Measurements from ENCODE around the gene MAPK6. TPM values are rescaled to one million over a fixed set of nuclear protein-coding genes. Genes with fewer than 3 reads are reported as not detected.
A peak's percentile ranks its signal among the peaks of the same experiment; 100 is the strongest.

The MAPK6 gene
- total and polyA plus RNA-seq, 9 of the 15 experiments (the other 6 are each of a cell fraction or from before 2014, with no cell fraction given), result 28.5 to 97.1 (median 74.0) TPM

- TF ChIP-seq ZNF280A (IDR thresholded peaks at IDR 0.05; ENCODE audit: low read depth, partially characterized antibody), result no peak
- no peak for TF ChIP-seq MCM7 (IDR thresholded peaks at IDR 0.05)
- no peak for TF ChIP-seq RB1 (IDR thresholded peaks at IDR 0.05; ENCODE audit: low read depth)
- 0 out of 2 replicates have a peak, but pooled peaks have one; percentile 52 for TF ChIP-seq BCOR (IDR thresholded peaks at IDR 0.05)
- no peak for TF ChIP-seq HNRNPK (IDR thresholded peaks at IDR 0.05; ENCODE audit: low read depth, low read length, poor library complexity, severe bottlenecking)
- TF ChIP-seq ZNF395 (CRISPR knock-in tag; IDR thresholded peaks at IDR 0.05), result no peak; the same call in none of the 2 replicates
- TF ChIP-seq ATF7 (IDR thresholded peaks at IDR 0.05), result peak; percentile 59
- no peak for TF ChIP-seq CSDE1 (IDR thresholded peaks at IDR 0.05)
- TF ChIP-seq ZNF584 (CRISPR knock-in tag; IDR thresholded peaks at IDR 0.05; ENCODE audit: low read depth), result no peak
- TF ChIP-seq, protein P1, sequence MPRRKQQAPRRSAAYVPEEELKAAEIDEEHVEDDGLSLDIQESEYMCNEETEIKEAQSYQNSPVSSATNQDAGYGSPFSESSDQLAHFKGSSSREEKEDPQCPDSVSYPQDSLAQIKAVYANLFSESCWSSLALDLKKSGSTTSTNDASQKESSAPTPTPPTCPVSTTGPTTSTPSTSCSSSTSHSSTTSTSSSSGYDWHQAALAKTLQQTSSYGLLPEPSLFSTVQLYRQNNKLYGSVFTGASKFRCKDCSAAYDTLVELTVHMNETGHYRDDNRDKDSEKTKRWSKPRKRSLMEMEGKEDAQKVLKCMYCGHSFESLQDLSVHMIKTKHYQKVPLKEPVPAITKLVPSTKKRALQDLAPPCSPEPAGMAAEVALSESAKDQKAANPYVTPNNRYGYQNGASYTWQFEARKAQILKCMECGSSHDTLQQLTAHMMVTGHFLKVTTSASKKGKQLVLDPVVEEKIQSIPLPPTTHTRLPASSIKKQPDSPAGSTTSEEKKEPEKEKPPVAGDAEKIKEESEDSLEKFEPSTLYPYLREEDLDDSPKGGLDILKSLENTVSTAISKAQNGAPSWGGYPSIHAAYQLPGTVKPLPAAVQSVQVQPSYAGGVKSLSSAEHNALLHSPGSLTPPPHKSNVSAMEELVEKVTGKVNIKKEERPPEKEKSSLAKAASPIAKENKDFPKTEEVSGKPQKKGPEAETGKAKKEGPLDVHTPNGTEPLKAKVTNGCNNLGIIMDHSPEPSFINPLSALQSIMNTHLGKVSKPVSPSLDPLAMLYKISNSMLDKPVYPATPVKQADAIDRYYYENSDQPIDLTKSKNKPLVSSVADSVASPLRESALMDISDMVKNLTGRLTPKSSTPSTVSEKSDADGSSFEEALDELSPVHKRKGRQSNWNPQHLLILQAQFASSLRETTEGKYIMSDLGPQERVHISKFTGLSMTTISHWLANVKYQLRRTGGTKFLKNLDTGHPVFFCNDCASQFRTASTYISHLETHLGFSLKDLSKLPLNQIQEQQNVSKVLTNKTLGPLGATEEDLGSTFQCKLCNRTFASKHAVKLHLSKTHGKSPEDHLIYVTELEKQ (CRISPR knock-in tag; IDR thresholded peaks at IDR 0.05), result no peak
- TF ChIP-seq NFRKB (IDR thresholded peaks at IDR 0.05; ENCODE audit: low read depth), result peak; percentile 41
- no peak for TF ChIP-seq CUX1 (CRISPR knock-in tag; IDR thresholded peaks at IDR 0.05)
- peak; percentile 66; the same call in 1 of the 2 replicates for TF ChIP-seq ZEB2 (IDR thresholded peaks at IDR 0.05)
- TF ChIP-seq, protein P2, sequence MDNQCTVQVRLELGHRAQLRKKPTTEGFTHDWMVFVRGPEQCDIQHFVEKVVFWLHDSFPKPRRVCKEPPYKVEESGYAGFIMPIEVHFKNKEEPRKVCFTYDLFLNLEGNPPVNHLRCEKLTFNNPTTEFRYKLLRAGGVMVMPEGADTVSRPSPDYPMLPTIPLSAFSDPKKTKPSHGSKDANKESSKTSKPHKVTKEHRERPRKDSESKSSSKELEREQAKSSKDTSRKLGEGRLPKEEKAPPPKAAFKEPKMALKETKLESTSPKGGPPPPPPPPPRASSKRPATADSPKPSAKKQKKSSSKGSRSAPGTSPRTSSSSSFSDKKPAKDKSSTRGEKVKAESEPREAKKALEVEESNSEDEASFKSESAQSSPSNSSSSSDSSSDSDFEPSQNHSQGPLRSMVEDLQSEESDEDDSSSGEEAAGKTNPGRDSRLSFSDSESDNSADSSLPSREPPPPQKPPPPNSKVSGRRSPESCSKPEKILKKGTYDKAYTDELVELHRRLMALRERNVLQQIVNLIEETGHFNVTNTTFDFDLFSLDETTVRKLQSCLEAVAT (IDR thresholded peaks at IDR 0.05), result peak in 1 of 2 experiments; percentile 77; a peak in 3 of 4 replicates
- TF ChIP-seq MIER1 (IDR thresholded peaks at IDR 0.05; ENCODE audit: low read depth), result no peak
- no peak; the same call in 1 of the 2 replicates for TF ChIP-seq BHLHE40 (IDR thresholded peaks at IDR 0.05; ENCODE audit: low read length)
Observed at GRCh38 chr15:52021128-52021671, 2.2 kb downstream of the MAPK6 start (continued).

All from K562 (cell line).